K562 (cell line): ENCODE data around the gene SPATA21. TPM values are rescaled to one million over a fixed set of nuclear protein-coding genes. Genes with fewer than 3 reads are reported as not detected.

ENCODE experiments used
- ADNP ChIP-seq: fragments of 200-800 bp; sonication (Bioruptor generic); IDR thresholded peaks from 2 replicates; pipeline ENCODE4 v1.6.1; 2016; ENCODE audit warnings: missing genetic modification characterization, missing compliant biosample characterization
- JUND ChIP-seq, 2 experiments: IDR thresholded peaks; 2 replicates in 1 of 2; 3 replicates in 1 of 2; pipeline ENCODE4 v1.6.1; 2011; ENCODE audit warnings: borderline replicate concordance in 2 of 2, low read depth in 2 of 2, low read length in 2 of 2, improper control_type of control experiment in 1 of 2, missing biosample characterization in 1 of 2, missing genetic modification characterization in 1 of 2, missing genetic modification reagents in 1 of 2
- MYBL2 ChIP-seq, 2 experiments: fragments of 450-650 bp in 1 of 2; sonication (generic) in 1 of 2; formaldehyde crosslinking in 1 of 2; IDR thresholded peaks; 2 replicates each; pipeline versions ENCODE4 v1.6.1 to v1.8.1; 2017 to 2022; ENCODE audit warnings: borderline replicate concordance in 1 of 2, inconsistent platforms in 1 of 2, low read depth in 1 of 2, mild to moderate bottlenecking in 1 of 2, missing genetic modification reagents in 1 of 2, moderate library complexity in 1 of 2
- NONO ChIP-seq, 2 experiments: fragments of 200-400 bp in 1 of 2; fragments of 450-650 bp in 1 of 2; formaldehyde crosslinking in 1 of 2; IDR thresholded peaks; 2 replicates each; pipeline ENCODE4 v1.6.1; 2017; ENCODE audit warnings: low read depth in 2 of 2, mild to moderate bottlenecking in 2 of 2, moderate library complexity in 2 of 2, low read length in 1 of 2
- RFX5 ChIP-seq: IDR thresholded peaks from 2 replicates; pipeline ENCODE4 v1.6.1; 2011; ENCODE audit warnings: low read depth, mild to moderate bottlenecking, improper control_type of control experiment, low read length
- SRF ChIP-seq, 2 experiments: fragments of 250-450, 450-650 bp in 1 of 2; sonication (Bioruptor Pico) in 1 of 2; sonication (generic) in 1 of 2; formaldehyde crosslinking; IDR thresholded peaks; 2 replicates each; pipeline versions ENCODE4 v1.5.0 to v1.5.1; 2020 to 2022; ENCODE audit warnings: mild to moderate bottlenecking in 1 of 2, missing genetic modification reagents in 1 of 2
- STAT5A ChIP-seq: IDR thresholded peaks from 2 replicates; pipeline ENCODE4 v1.6.1; 2012; ENCODE audit warnings: low read length, inconsistent platforms, borderline replicate concordance
- ZNF655 ChIP-seq: fragments of 250-450 bp; sonication (Bioruptor Pico); IDR thresholded peaks from 2 replicates; pipeline ENCODE4 v1.5.0; 2021
- ZNF699 ChIP-seq: fragments of 250-450 bp; sonication (Bioruptor Pico); IDR thresholded peaks from 2 replicates; pipeline ENCODE4 v1.8.0; 2021; ENCODE audit warnings: mild to moderate bottlenecking, moderate library complexity; ENCODE audit not compliant: insufficient replicate concordance
- ZNF778 ChIP-seq: fragments of 450-650 bp; formaldehyde crosslinking; IDR thresholded peaks from 2 replicates; pipeline ENCODE4 v1.4.0; 2020; ENCODE audit warnings: mild to moderate bottlenecking, moderate library complexity
- polyA plus RNA-seq, 8 experiments: library from polyadenylated mRNA; depleted of rRNA in 4 of 8; stranded (reverse) in 5 of 8; unstranded in 3 of 8; fragments of >200 nt; fragmentation: Nextera tagmentation in 2 of 8; fragmentation: Illumina TruSeq in 1 of 8; extraction: Ambion mirVana in 2 of 8; extraction: Trizol in 1 of 8; gene quantifications; 2 replicates each; pipeline versions ENCODE4 v1.2.1 to v1.2.3, GENCODE V29; 2011 to 2014; ENCODE audit warnings: inconsistent platforms in 1 of 8, missing spikeins in 1 of 8
- total RNA-seq, 7 experiments: library from RNA; depleted of rRNA in 6 of 7; stranded (reverse); fragments of >200 nt in 6 of 7; fragmentation: Illumina TruSeq in 2 of 7; extraction: Trizol in 2 of 7; gene quantifications; 2 replicates each; pipeline versions ENCODE4 v1.2.1 to v1.2.3, GENCODE V29; 2011 to 2021; ENCODE audit warnings: low replicate concordance in 1 of 7
- TF ChIP-seq, protein P1 (sequence below): sonication (generic); formaldehyde crosslinking; IDR thresholded peaks from 2 replicates; pipeline ENCODE4 v1.8.0; 2022; ENCODE audit warnings: mild to moderate bottlenecking, missing genetic modification reagents
- TF ChIP-seq, protein P2 (sequence below): fragments of 250-450 bp; sonication (Bioruptor Pico); IDR thresholded peaks from 2 replicates; pipeline ENCODE4 v1.9.0; 2021; ENCODE audit warnings: mild to moderate bottlenecking, inconsistent platforms

Gene SPATA21
- total and polyA plus RNA-seq, 9 of the 15 experiments (the other 6 are each of a cell fraction or from before 2014, with no cell fraction given), result 0.10 to 0.36 (median 0.13) TPM; not detected in 3

DNA sequence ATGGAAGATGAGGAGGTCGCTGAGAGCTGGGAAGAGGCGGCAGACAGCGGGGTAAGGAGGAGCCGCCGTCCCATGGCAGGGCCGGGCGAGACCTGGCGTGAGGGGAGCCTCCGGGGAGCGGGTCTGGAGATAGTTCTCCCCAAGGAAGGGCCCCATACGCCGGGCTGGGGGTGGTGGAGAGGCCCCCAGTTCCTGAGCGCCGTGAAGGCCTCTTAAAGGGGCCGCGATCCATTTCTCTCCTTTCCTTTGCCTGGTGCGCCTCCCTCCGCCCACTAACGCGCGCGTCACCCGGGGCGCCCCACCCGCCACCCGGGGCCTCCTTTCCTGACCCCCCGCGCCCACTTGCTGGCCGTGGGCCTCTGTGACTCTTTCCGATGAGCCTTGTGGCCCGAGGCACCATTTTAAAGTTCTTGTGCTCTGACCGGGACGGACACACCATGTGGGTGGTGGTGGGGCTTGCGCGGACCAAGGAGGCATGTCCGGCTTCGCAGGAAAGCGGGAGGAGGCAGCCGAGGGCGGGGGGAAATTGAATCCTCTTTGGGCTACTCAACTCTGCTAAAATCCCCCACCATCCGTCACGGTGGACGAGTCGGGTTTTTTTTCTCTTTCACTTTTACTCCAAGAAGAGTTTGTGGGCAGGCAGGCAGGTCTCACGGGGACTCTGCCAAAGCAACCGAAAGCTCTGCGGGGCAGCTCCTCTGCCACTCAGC lies 69.8 kb downstream of the SPATA21 start (continued):
- TF ChIP-seq ZNF655 (CRISPR knock-in tag) (no peak), JUND (IDR thresholded peaks at IDR 0.05; ENCODE audit: borderline replicate concordance, low read depth, low read length) (no peak; the same call in 1 of the 2 replicates), JUND (tag; IDR thresholded peaks at IDR 0.05; ENCODE audit: borderline replicate concordance, low read depth, low read length) (peak; percentile 4; the same call in 1 of the 3 replicates), ZNF699 (no peak), ADNP (tag) (no peak), STAT5A (no peak), ZNF778 (no peak), NONO (IDR thresholded peaks at IDR 0.05; ENCODE audit: low read depth in 2 of 2, low read length in 1 of 2) (no peak), RFX5 (no peak), SRF (CRISPR knock-in tag; IDR thresholded peaks at IDR 0.05) (peak in 1 of 2 experiments; percentile 3; a peak in 1 of 4 replicates), MYBL2 (IDR thresholded peaks at IDR 0.05; ENCODE audit: low read depth) (no peak), MYBL2 (CRISPR knock-in tag; IDR thresholded peaks at IDR 0.05; ENCODE audit: borderline replicate concordance) (no peak)
- TF ChIP-seq, protein P1, sequence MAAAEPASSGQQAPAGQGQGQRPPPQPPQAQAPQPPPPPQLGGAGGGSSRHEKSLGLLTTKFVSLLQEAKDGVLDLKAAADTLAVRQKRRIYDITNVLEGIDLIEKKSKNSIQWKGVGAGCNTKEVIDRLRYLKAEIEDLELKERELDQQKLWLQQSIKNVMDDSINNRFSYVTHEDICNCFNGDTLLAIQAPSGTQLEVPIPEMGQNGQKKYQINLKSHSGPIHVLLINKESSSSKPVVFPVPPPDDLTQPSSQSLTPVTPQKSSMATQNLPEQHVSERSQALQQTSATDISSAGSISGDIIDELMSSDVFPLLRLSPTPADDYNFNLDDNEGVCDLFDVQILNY (CRISPR knock-in tag), result no peak
- TF ChIP-seq, protein P2, sequence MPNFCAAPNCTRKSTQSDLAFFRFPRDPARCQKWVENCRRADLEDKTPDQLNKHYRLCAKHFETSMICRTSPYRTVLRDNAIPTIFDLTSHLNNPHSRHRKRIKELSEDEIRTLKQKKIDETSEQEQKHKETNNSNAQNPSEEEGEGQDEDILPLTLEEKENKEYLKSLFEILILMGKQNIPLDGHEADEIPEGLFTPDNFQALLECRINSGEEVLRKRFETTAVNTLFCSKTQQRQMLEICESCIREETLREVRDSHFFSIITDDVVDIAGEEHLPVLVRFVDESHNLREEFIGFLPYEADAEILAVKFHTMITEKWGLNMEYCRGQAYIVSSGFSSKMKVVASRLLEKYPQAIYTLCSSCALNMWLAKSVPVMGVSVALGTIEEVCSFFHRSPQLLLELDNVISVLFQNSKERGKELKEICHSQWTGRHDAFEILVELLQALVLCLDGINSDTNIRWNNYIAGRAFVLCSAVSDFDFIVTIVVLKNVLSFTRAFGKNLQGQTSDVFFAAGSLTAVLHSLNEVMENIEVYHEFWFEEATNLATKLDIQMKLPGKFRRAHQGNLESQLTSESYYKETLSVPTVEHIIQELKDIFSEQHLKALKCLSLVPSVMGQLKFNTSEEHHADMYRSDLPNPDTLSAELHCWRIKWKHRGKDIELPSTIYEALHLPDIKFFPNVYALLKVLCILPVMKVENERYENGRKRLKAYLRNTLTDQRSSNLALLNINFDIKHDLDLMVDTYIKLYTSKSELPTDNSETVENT (CRISPR knock-in tag), result peak; percentile 85
